ENCODE data around the gene NAT8L.

The NAT8L gene

GRCh38 chr4:2075171-2075986, 16.3 kb downstream of the NAT8L start:
- Histone ChIP-seq H3K9me3 (ENCODE audit: control insufficient read depth, low read length) (no peaks in the 10 kb centered on the region), H3K4me1 (ENCODE audit: control insufficient read depth, insufficient read depth, low read length) (no peaks in the 10 kb centered on the region), H3K4me3 (ENCODE audit: low read length) (no peak overlapping the region), H3K27me3 (ENCODE audit: control insufficient read depth, insufficient read depth, low read length) (no peaks in the 10 kb centered on the region), H3K9ac (ENCODE audit: low read length) (no peak overlapping the region), H3K36me3 (ENCODE audit: control insufficient read depth, insufficient read depth, low read length) (no peaks in the 10 kb centered on the region)

GRCh38 chr4:2075987-2076907, 17.1 kb downstream of the NAT8L start:
- H3K9ac ChIP-seq (ENCODE audit: low read length): no peak overlapping the region
- no peaks in the 10 kb centered on the region for H3K36me3 ChIP-seq (ENCODE audit: control insufficient read depth, insufficient read depth, low read length)
- no peak overlapping the region for H3K4me3 ChIP-seq (ENCODE audit: low read length)
- H3K4me1 ChIP-seq (ENCODE audit: control insufficient read depth, insufficient read depth, low read length): no peaks in the 10 kb centered on the region
- H3K9me3 ChIP-seq (ENCODE audit: control insufficient read depth, low read length): no peaks in the 10 kb centered on the region
- H3K27me3 ChIP-seq (ENCODE audit: control insufficient read depth, insufficient read depth, low read length): no peaks in the 10 kb centered on the region

- Histone ChIP-seq H3K4me3 (ENCODE audit: low read length) (no peak overlapping the region), H3K4me1 (ENCODE audit: control insufficient read depth, insufficient read depth, low read length) (no peaks in the 10 kb centered on the region), H3K9me3 (ENCODE audit: control insufficient read depth, low read length) (no peaks in the 10 kb centered on the region), H3K9ac (ENCODE audit: low read length) (no peak overlapping the region), H3K36me3 (ENCODE audit: control insufficient read depth, insufficient read depth, low read length) (no peaks in the 10 kb centered on the region), H3K27me3 (ENCODE audit: control insufficient read depth, insufficient read depth, low read length) (no peaks in the 10 kb centered on the region)
These were observed 17.9 kb downstream of the NAT8L start for GRCh38 chr4:2076908-2077536.

- Histone ChIP-seq H3K4me1 (ENCODE audit: control insufficient read depth, insufficient read depth, low read length) (no peaks in the 10 kb centered on the region), H3K36me3 (ENCODE audit: control insufficient read depth, insufficient read depth, low read length) (no peaks in the 10 kb centered on the region), H3K27me3 (ENCODE audit: control insufficient read depth, insufficient read depth, low read length) (no peaks in the 10 kb centered on the region), H3K4me3 (ENCODE audit: low read length) (no peak overlapping the region), H3K9me3 (ENCODE audit: control insufficient read depth, low read length) (no peaks in the 10 kb centered on the region), H3K9ac (ENCODE audit: low read length) (no peak overlapping the region)
These were observed 18.7 kb downstream of the NAT8L start for GRCh38 chr4:2077537-2078460.

- H3K4me1 ChIP-seq (ENCODE audit: control insufficient read depth, insufficient read depth, low read length): no peaks in the 10 kb centered on the region
- H3K36me3 ChIP-seq (ENCODE audit: control insufficient read depth, insufficient read depth, low read length): no peaks in the 10 kb centered on the region
- H3K4me3 ChIP-seq (ENCODE audit: low read length): no peak overlapping the region
- H3K27me3 ChIP-seq (ENCODE audit: control insufficient read depth, insufficient read depth, low read length): no peaks in the 10 kb centered on the region
- no peaks in the 10 kb centered on the region for H3K9me3 ChIP-seq (ENCODE audit: control insufficient read depth, low read length)
- H3K9ac ChIP-seq (ENCODE audit: low read length): no peak overlapping the region
These were observed 19.5 kb downstream of the NAT8L start for GRCh38 chr4:2078584-2078983.

GRCh38 chr4:2079006-2079405, 19.9 kb downstream of the NAT8L start:
- Histone ChIP-seq H3K36me3 (ENCODE audit: control insufficient read depth, insufficient read depth, low read length) (no peaks in the 10 kb centered on the region), H3K4me1 (ENCODE audit: control insufficient read depth, insufficient read depth, low read length) (no peaks in the 10 kb centered on the region), H3K27me3 (ENCODE audit: control insufficient read depth, insufficient read depth, low read length) (no peaks in the 10 kb centered on the region), H3K4me3 (ENCODE audit: low read length) (no peak overlapping the region), H3K9me3 (ENCODE audit: control insufficient read depth, low read length) (no peaks in the 10 kb centered on the region), H3K9ac (ENCODE audit: low read length) (no peak overlapping the region)

GRCh38 chr4:2079926-2080325, 20.8 kb downstream of the NAT8L start:
- no peak overlapping the region for H3K4me3 ChIP-seq (ENCODE audit: low read length)
- H3K27me3 ChIP-seq (ENCODE audit: control insufficient read depth, insufficient read depth, low read length): no peaks in the 10 kb centered on the region
- no peaks in the 10 kb centered on the region for H3K4me1 ChIP-seq (ENCODE audit: control insufficient read depth, insufficient read depth, low read length)
- H3K9me3 ChIP-seq (ENCODE audit: control insufficient read depth, low read length): no peaks in the 10 kb centered on the region
- no peak overlapping the region for H3K9ac ChIP-seq (ENCODE audit: low read length)
- H3K36me3 ChIP-seq (ENCODE audit: control insufficient read depth, insufficient read depth, low read length): no peaks in the 10 kb centered on the region

- H3K27me3 ChIP-seq (ENCODE audit: control insufficient read depth, insufficient read depth, low read length): no peaks in the 10 kb centered on the region
- H3K4me3 ChIP-seq (ENCODE audit: low read length): no peak overlapping the region
- H3K9me3 ChIP-seq (ENCODE audit: control insufficient read depth, low read length): no peaks in the 10 kb centered on the region
- no peaks in the 10 kb centered on the region for H3K4me1 ChIP-seq (ENCODE audit: control insufficient read depth, insufficient read depth, low read length)
- H3K9ac ChIP-seq (ENCODE audit: low read length): no peak overlapping the region
- no peaks in the 10 kb centered on the region for H3K36me3 ChIP-seq (ENCODE audit: control insufficient read depth, insufficient read depth, low read length)
These were observed 21.5 kb downstream of the NAT8L start for GRCh38 chr4:2080429-2081300.

GRCh38 chr4:2081540-2081939, 22.4 kb downstream of the NAT8L start:
- no peaks in the 10 kb centered on the region for H3K9me3 ChIP-seq (ENCODE audit: control insufficient read depth, low read length)
- H3K27me3 ChIP-seq (ENCODE audit: control insufficient read depth, insufficient read depth, low read length): no peaks in the 10 kb centered on the region
- H3K4me1 ChIP-seq (ENCODE audit: control insufficient read depth, insufficient read depth, low read length): no peaks in the 10 kb centered on the region
- H3K9ac ChIP-seq (ENCODE audit: low read length): no peak overlapping the region
- no peak overlapping the region for H3K4me3 ChIP-seq (ENCODE audit: low read length)
- H3K36me3 ChIP-seq (ENCODE audit: control insufficient read depth, insufficient read depth, low read length): no peaks in the 10 kb centered on the region

GRCh38 chr4:2082118-2082517, 23.0 kb downstream of the NAT8L start:
- no peaks in the 10 kb centered on the region for H3K9me3 ChIP-seq (ENCODE audit: control insufficient read depth, low read length)
- no peaks in the 10 kb centered on the region for H3K4me1 ChIP-seq (ENCODE audit: control insufficient read depth, insufficient read depth, low read length)
- H3K27me3 ChIP-seq (ENCODE audit: control insufficient read depth, insufficient read depth, low read length): no peaks in the 10 kb centered on the region
- no peak overlapping the region for H3K4me3 ChIP-seq (ENCODE audit: low read length)
- no peaks in the 10 kb centered on the region for H3K36me3 ChIP-seq (ENCODE audit: control insufficient read depth, insufficient read depth, low read length)
- no peak overlapping the region for H3K9ac ChIP-seq (ENCODE audit: low read length)
